Measurements from ENCODE around the gene SORL1-AS1.
A peak's percentile ranks its signal among the peaks of the same experiment; 100 is the strongest.

SORL1-AS1 gene

DNA sequence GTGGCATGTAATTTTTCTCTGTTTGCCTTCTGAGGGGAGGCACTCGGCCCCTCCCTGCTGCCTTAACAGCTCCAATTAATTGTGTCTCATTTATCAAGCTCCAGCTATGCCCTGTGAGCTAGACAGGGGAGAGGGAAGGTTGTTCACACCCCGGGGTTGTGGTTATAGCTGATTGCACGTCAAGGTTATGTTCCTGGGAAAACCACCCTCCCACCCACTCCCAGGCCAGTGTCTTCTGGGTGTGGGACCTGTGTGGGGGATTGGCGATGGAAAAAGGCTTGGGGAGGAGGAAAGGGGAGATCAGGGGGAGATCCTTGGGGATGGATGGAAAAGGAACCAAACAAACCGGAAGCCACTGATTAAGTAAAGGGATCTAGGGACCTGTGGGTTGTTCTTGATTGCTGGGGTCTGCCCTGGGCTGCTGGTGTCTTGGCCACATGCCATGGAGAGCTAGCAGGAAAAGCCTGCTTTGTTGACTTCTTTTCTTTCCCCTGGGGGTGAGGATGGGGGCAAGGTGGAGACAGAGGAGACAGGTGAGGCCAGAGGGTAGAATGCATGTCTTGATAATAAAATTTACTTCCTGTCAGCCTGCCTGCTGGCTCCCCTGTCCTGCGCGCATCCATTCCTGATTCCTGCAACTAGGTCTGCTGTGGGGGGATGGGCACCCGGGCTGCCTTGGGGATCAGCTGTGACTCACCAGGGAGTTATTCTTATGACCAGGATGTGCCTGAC, 13.5 kb upstream of the SORL1-AS1 start:
- Histone ChIP-seq H3K36me3 (ENCODE audit: control insufficient read depth in 2 of 3, insufficient read depth in 3 of 3, low read length in 3 of 3) (no peaks in the 10 kb centered on the region), H3K9me3 (ENCODE audit: control insufficient read depth in 2 of 3, insufficient read depth in 1 of 3, low read length in 3 of 3) (no peaks in the 10 kb centered on the region), H3K4me1 (ENCODE audit: control insufficient read depth in 2 of 3, insufficient read depth in 2 of 3, low read depth in 1 of 3, low read length in 3 of 3) (peaks cover 0 to 18% (median 14%) of the 10 kb centered on the region in 3 donors), H3K27me3 (ENCODE audit: control insufficient read depth, insufficient read depth, low read length) (no peaks in the 10 kb centered on the region), H3K9ac (ENCODE audit: low read length in 3 of 3) (no peak overlapping the region), H3K4me3 (ENCODE audit: low read length in 3 of 3) (no peak overlapping the region), H3K27ac (ENCODE audit: low read depth in 2 of 2, low read length in 2 of 2) (peak overlapping the region; percentile 56 to 71)
- DNase-seq, result peak; percentile 87 to 97 (median 91)
- FAIRE-seq, result no peak
- TF ChIP-seq, protein P1, sequence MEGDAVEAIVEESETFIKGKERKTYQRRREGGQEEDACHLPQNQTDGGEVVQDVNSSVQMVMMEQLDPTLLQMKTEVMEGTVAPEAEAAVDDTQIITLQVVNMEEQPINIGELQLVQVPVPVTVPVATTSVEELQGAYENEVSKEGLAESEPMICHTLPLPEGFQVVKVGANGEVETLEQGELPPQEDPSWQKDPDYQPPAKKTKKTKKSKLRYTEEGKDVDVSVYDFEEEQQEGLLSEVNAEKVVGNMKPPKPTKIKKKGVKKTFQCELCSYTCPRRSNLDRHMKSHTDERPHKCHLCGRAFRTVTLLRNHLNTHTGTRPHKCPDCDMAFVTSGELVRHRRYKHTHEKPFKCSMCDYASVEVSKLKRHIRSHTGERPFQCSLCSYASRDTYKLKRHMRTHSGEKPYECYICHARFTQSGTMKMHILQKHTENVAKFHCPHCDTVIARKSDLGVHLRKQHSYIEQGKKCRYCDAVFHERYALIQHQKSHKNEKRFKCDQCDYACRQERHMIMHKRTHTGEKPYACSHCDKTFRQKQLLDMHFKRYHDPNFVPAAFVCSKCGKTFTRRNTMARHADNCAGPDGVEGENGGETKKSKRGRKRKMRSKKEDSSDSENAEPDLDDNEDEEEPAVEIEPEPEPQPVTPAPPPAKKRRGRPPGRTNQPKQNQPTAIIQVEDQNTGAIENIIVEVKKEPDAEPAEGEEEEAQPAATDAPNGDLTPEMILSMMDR (IDR thresholded peaks at IDR 0.05; ENCODE audit: borderline replicate concordance, extremely low read depth, insufficient read depth), result no peak
- intact Hi-C loops (cut with DNase I), result no loop called here

DNA sequence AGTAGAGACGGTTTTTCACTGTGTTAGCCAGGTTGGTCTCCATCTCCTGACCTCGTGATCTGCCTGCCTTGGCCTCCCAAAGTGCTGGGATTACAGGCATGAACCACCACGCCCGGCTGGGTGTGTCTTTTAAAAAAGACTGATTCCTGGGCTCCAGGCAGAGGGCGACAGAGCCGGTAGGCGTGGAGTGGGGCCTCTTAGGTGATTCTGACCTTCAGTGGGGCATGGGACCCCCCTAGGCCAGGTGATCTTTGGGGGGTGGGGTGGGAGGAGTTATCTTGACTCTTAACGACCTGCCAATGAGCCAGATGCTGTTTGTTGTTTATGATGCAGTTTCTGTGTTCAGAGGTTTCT, 12.9 kb upstream of the SORL1-AS1 start:
- Histone ChIP-seq H3K27ac (ENCODE audit: low read depth in 2 of 2, low read length in 2 of 2) (peak overlapping the region; percentile 56 to 71), H3K4me1 (ENCODE audit: control insufficient read depth in 2 of 3, insufficient read depth in 2 of 3, low read depth in 1 of 3, low read length in 3 of 3) (peaks cover 0 to 19% (median 14%) of the 10 kb centered on the region in 3 donors), H3K9me3 (ENCODE audit: control insufficient read depth in 2 of 3, insufficient read depth in 1 of 3, low read length in 3 of 3) (no peaks in the 10 kb centered on the region), H3K27me3 (ENCODE audit: control insufficient read depth, insufficient read depth, low read length) (no peaks in the 10 kb centered on the region), H3K4me3 (ENCODE audit: low read length in 3 of 3) (no peak overlapping the region), H3K36me3 (ENCODE audit: control insufficient read depth in 2 of 3, insufficient read depth in 3 of 3, low read length in 3 of 3) (no peaks in the 10 kb centered on the region), H3K9ac (ENCODE audit: low read length in 3 of 3) (no peak overlapping the region)
- intact Hi-C loops (cut with DNase I), result no loop called here
- TF ChIP-seq, protein P1 (IDR thresholded peaks at IDR 0.05; ENCODE audit: borderline replicate concordance, extremely low read depth, insufficient read depth), result no peak
- FAIRE-seq (no peak), DNase-seq (no peak)

DNA sequence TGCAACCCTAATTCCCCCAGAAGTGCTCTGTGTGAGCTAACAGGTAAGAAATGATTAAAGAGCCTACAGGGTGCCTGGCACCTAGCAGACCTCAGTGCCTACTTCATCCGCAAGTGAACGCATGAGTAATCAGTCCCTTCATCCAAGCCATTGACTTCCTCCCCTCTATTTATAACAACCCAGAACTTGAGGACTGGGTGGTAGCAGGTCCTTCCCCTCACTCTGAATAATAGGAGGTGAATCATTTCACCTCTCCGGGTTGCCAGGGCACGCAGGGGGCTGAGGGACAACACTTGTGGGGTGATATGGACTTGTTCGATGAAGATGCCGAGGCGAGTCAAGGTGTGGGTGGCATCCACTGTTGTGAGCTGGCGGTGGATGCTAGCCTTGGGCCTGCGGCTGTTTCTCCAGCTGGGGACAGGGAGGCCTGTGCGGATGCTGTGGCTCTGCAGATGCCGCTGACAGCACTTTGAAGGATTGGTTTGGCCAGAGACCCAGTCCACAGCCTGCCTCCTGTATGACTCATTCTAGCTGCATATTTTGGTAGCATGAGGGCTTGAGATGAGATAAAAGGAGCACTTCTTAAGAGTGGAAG, 11.7 kb upstream of the SORL1-AS1 start:
- no peaks in the 10 kb centered on the region for H3K9me3 ChIP-seq (ENCODE audit: control insufficient read depth in 2 of 3, insufficient read depth in 1 of 3, low read length in 3 of 3)
- H3K9ac ChIP-seq (ENCODE audit: low read length in 3 of 3), result no peak overlapping the region
- TF ChIP-seq, protein P1 (IDR thresholded peaks at IDR 0.05; ENCODE audit: borderline replicate concordance, extremely low read depth, insufficient read depth), result no peak
- peaks cover 0 to 21% (median 14%) of the 10 kb centered on the region in 3 donors for H3K4me1 ChIP-seq (ENCODE audit: control insufficient read depth in 2 of 3, insufficient read depth in 2 of 3, low read depth in 1 of 3, low read length in 3 of 3)
- no peaks in the 10 kb centered on the region for H3K27me3 ChIP-seq (ENCODE audit: control insufficient read depth, insufficient read depth, low read length)
- intact Hi-C loops (cut with DNase I), result no loop called here
- no peak overlapping the region for H3K4me3 ChIP-seq (ENCODE audit: low read length in 3 of 3)
- no peak for FAIRE-seq
- no peaks in the 10 kb centered on the region for H3K36me3 ChIP-seq (ENCODE audit: control insufficient read depth in 2 of 3, insufficient read depth in 3 of 3, low read length in 3 of 3)
- DNase-seq, result peak in 2 of 5 donors; percentile 65 to 86
- H3K27ac ChIP-seq (ENCODE audit: low read depth in 2 of 2, low read length in 2 of 2), result peak overlapping the region in 1 of 2 donors; percentile 28

All from kidney (tissue), 13 donors.